A673 (cell line): ENCODE data around the gene CMIP. TPM values are rescaled to one million over a fixed set of nuclear protein-coding genes. Genes with fewer than 3 reads are reported as not detected.

Experiments used
- BruUV-seq: library from RNA; stranded (reverse); fragments of 400-500 nt; replicated peaks from 2 replicates; lab custom pipeline; 2021; lab: Mats Ljungman, UMichigan
- CTCF ChIA-PET: fragments of 300-600 bp; sonication (Branson Sonifier 250); formaldehyde crosslinking; loops from one replicate; lab custom pipeline; 2022; ENCODE audit warnings: antibody characterized with exemption; lab: Charles Lee
- POLR2A ChIA-PET: fragments of 300-600 bp; sonication (Branson Sonifier 250); formaldehyde crosslinking; loops from one replicate; lab custom pipeline; 2022; ENCODE audit warnings: antibody characterized with exemption; ENCODE audit not compliant: low non-redundant PET; lab: Charles Lee
- DNase-seq: peaks from one replicate; pipeline ENCODE4 v3.0.0-alpha.2; 2015; ENCODE audit warnings: low spot score
- H3K27ac ChIP-seq: fragments of 200-600 bp; sonication (generic); 2 replicates; pipeline ENCODE4 v1.5.1; 2016; ENCODE audit warnings: mixed run types, low read depth, mild to moderate bottlenecking, mixed read lengths, antibody characterized with exemption, low read length; ENCODE audit not compliant: poor library complexity, severe bottlenecking
- H3K27me3 ChIP-seq: fragments of 200-600 bp; sonication (generic); replicated peaks from 2 replicates; pipeline ENCODE4 v1.6.1; 2017; ENCODE audit warnings: mixed run types, low read depth, mild to moderate bottlenecking, mixed read lengths, antibody characterized with exemption, low read length; ENCODE audit not compliant: insufficient read depth, poor library complexity
- H3K36me3 ChIP-seq: fragments of 200-600 bp; sonication (generic); 2 replicates; pipeline ENCODE4 v1.6.1; 2016; ENCODE audit warnings: mixed run types, mild to moderate bottlenecking, mixed read lengths, antibody characterized with exemption, low read length; ENCODE audit not compliant: insufficient read depth, poor library complexity, severe bottlenecking
- H3K4me1 ChIP-seq: fragments of 200-600 bp; sonication (generic); 2 replicates; pipeline ENCODE4 v1.6.1; 2017; ENCODE audit warnings: mixed run types, mild to moderate bottlenecking, mixed read lengths, antibody characterized with exemption, low read length; ENCODE audit not compliant: insufficient read depth, poor library complexity, severe bottlenecking
- H3K4me3 ChIP-seq: fragments of 200-600 bp; sonication (generic); 2 replicates; pipeline ENCODE4 v1.5.1; 2016; ENCODE audit warnings: low read depth, mixed run types, mild to moderate bottlenecking, mixed read lengths, low read length; ENCODE audit not compliant: poor library complexity, severe bottlenecking
- H3K9me3 ChIP-seq: fragments of 200-600 bp; sonication (generic); 2 replicates; pipeline ENCODE4 v1.6.1; 2016; ENCODE audit warnings: mixed run types, low read depth, mild to moderate bottlenecking, mixed read lengths, antibody characterized with exemption, low read length; ENCODE audit not compliant: poor library complexity, severe bottlenecking
- EZH2 ChIP-seq: fragments of 200-600 bp; sonication (generic); IDR thresholded peaks from 2 replicates; pipeline ENCODE4 v1.6.1; 2017; ENCODE audit warnings: borderline replicate concordance, low read depth, mild to moderate bottlenecking, mixed read lengths, antibody characterized with exemption, low read length; ENCODE audit not compliant: poor library complexity, severe bottlenecking
- intact Hi-C: fragments of 100-400 bp; cut with micrococcal nuclease; formaldehyde crosslinking; loops from one replicate; pipeline ENCODE4 v1.10.0; 2022; ENCODE audit not compliant: unreplicated experiment
- total RNA-seq: library from RNA; stranded (reverse); gene quantifications from 2 replicates; pipeline ENCODE4 v1.2.3, GENCODE V29; 2021
- TF ChIP-seq, protein P1 (sequence below): fragments of 300-800, 200-600 bp; sonication (generic); conservative IDR thresholded peaks from 2 replicates; pipeline ENCODE4 v1.5.1; 2017; ENCODE audit warnings: low read depth, mild to moderate bottlenecking, antibody characterized with exemption, low read length, moderate library complexity, mixed read lengths

The CMIP gene
- total RNA-seq, 1 experiment from 2014 or later = 25.5 TPM

DNA sequence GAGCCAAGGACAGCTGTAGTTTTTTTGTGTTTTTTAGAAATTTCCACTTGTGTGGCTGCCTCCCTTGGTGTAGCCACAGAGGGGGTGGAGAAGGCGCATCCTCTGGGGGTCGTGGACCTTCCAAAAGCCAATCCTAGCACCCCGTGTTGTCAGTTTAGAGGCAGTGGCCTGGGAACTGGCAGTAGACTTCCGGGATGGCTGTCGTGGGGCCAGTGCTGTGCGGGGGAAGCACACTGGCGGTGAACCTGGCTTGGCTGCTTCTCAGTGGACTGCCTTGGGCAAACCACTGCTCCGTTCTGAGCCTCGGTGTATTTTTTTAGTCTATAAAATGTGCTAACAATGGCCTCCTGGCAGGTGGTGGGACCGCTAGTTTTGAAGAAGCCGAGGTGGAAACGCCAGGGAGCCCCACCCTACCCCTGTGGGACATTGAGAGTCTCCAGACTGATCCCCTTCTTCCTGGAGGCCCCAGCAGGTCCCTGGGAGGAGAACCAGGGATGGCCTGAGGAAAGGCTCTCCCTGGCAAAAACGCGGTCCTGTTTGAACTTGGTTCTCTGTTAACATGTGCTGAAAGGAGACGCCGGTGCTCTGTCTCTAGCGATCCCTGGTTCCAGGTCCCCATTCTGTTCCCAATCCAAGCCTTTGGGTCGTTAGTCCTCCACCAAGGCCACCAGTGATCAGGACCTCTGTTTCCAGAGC lies 125.7 kb downstream of the CMIP start:
- Histone ChIP-seq H3K9me3 (no peaks in the 10 kb centered on the region), H3K4me3 (no peak overlapping the region), H3K27ac (no peak overlapping the region), H3K4me1 (no peaks in the 10 kb centered on the region), H3K27me3 (no peaks in the 10 kb centered on the region), H3K36me3 (no peaks in the 10 kb centered on the region)
- intact Hi-C loops = no loop called here
- BruUV-seq = no TSS peak
- no peak for TF ChIP-seq EZH2
- TF ChIP-seq, protein P1, sequence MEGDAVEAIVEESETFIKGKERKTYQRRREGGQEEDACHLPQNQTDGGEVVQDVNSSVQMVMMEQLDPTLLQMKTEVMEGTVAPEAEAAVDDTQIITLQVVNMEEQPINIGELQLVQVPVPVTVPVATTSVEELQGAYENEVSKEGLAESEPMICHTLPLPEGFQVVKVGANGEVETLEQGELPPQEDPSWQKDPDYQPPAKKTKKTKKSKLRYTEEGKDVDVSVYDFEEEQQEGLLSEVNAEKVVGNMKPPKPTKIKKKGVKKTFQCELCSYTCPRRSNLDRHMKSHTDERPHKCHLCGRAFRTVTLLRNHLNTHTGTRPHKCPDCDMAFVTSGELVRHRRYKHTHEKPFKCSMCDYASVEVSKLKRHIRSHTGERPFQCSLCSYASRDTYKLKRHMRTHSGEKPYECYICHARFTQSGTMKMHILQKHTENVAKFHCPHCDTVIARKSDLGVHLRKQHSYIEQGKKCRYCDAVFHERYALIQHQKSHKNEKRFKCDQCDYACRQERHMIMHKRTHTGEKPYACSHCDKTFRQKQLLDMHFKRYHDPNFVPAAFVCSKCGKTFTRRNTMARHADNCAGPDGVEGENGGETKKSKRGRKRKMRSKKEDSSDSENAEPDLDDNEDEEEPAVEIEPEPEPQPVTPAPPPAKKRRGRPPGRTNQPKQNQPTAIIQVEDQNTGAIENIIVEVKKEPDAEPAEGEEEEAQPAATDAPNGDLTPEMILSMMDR = no peak
- no peak for DNase-seq
- POLR2A ChIA-PET = no interaction called here
- CTCF ChIA-PET = no interaction called here

DNA sequence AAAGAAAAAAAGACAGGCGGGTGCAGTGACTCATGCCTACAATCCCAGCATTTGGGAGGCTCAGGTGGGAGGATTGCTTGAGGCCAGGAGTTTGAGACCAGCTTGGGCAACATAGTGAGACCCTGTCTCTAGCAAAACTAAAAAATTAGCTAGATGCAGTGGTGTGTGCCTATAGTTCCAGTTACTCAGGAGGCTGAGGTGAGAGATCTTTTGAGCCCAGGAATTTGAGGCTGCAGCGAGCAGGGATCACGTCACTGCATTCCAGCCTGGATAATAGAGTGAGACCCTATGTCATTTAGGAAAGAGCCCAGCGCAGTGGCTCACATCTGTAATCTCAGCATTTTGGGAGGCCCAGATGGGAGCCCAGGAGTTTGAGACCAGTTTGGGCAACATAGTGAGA lies 126.6 kb downstream of the CMIP start:
- Histone ChIP-seq H3K4me1 (no peaks in the 10 kb centered on the region), H3K9me3 (no peaks in the 10 kb centered on the region), H3K36me3 (no peaks in the 10 kb centered on the region), H3K4me3 (no peak overlapping the region), H3K27me3 (no peaks in the 10 kb centered on the region), H3K27ac (no peak overlapping the region)
- DNase-seq = no peak
- CTCF ChIA-PET = no interaction called here
- TF ChIP-seq EZH2 = no peak
- TF ChIP-seq, protein P1 = no peak
- no TSS peak for BruUV-seq
- intact Hi-C loops = no loop called here
- POLR2A ChIA-PET = no interaction called here

DNA sequence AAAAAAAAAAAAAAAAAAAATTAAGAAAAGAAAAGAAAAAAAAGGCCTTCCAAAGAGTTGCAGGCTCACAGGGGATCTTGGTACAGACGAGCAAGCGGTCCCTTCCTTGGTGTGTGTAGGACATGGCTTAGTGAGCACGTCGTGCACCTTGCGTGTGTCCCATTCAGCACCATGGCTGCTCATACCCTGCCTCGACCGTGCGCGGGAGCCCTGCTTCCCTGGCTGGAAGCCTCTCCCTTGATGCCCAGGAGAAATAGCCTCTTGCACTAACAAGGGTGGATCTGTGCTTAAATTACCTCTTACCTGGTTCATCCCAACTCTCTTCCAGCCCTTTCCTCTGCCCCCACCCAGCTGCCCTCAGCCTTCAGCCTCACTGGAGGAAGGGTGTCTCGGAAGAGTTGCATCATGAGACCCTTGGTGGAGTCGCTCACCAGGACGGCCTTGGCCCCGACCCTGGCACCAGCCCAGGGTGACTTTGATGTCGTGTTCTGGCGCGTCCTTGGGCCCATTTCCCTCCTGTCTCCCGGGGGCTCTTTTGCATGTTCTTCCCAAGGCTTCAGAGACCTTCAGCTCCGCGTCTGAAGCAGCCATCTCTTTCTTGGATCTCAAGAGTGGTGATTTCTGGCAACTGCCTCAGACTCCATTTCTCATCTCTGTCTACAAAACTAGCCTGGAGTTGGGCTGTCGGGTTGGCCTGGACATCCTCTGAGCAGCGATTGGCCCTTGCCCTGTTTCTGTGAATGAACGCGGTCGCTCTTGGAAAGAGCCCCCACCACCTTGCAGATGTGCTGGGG lies 127.2 kb downstream of the CMIP start:
- ChIA-PET POLR2A (no interaction called here), CTCF (no interaction called here)
- H3K27ac ChIP-seq = no peak overlapping the region
- DNase-seq = no peak
- no peak for TF ChIP-seq EZH2
- TF ChIP-seq, protein P1 = no peak
- no peak overlapping the region for H3K4me3 ChIP-seq
- no peaks in the 10 kb centered on the region for H3K4me1 ChIP-seq
- no peaks in the 10 kb centered on the region for H3K36me3 ChIP-seq
- no TSS peak for BruUV-seq
- intact Hi-C loops = no loop called here
- no peaks in the 10 kb centered on the region for H3K27me3 ChIP-seq
- H3K9me3 ChIP-seq = no peaks in the 10 kb centered on the region
